Caco-2 (cell line): ENCODE data around the gene DENND6B. TPM values are rescaled to one million over a fixed set of nuclear protein-coding genes. Genes with fewer than 3 reads are reported as not detected.

Source experiments
- BruUV-seq: library from RNA; stranded (reverse); fragments of 400-500 nt; replicated peaks from 2 replicates; lab custom pipeline; 2021; lab: Mats Ljungman, UMichigan
- CTCF ChIA-PET: fragments of 300-600 bp; sonication (Branson Sonifier 250); formaldehyde crosslinking; loops from one replicate; lab custom pipeline; 2022; ENCODE audit warnings: antibody characterized with exemption; lab: Charles Lee
- POLR2A ChIA-PET: fragments of 300-600 bp; sonication (Branson Sonifier 250); formaldehyde crosslinking; loops from one replicate; lab custom pipeline; 2022; ENCODE audit warnings: antibody characterized with exemption; lab: Charles Lee
- DNase-seq, 2 experiments: peaks; one replicate each; pipeline versions ENCODE4 v3.0.0 to v3.0.0-alpha.2; 2020 to 2022
- H3K27me3 ChIP-seq: replicated peaks from 2 replicates; pipeline ENCODE4 v1.6.0; 2011; ENCODE audit warnings: low read length; ENCODE audit not compliant: control insufficient read depth, insufficient read depth
- H3K36me3 ChIP-seq: 2 replicates; pipeline ENCODE4 v1.5.1; 2011; ENCODE audit warnings: low read length; ENCODE audit not compliant: control insufficient read depth, insufficient read depth
- H3K4me1 ChIP-seq: fragments of 250-450 bp; sonication (Bioruptor Pico); 2 replicates; pipeline ENCODE4 v1.5.1; 2020; ENCODE audit warnings: mild to moderate bottlenecking
- H3K4me3 ChIP-seq: 2 replicates; pipeline ENCODE4 v1.5.1; 2011; ENCODE audit warnings: low read depth, mild to moderate bottlenecking, control low read depth, low read length
- H3K9me3 ChIP-seq: fragments of 250-450 bp; sonication (Bioruptor Pico); 2 replicates; pipeline ENCODE4 v1.5.1; 2020; ENCODE audit warnings: mild to moderate bottlenecking, moderate library complexity
- H3K27ac Mint-ChIP-seq: one replicate; pipeline ENCODE4 v1.8.0; 2022; ENCODE audit warnings: mixed read lengths; ENCODE audit not compliant: unreplicated experiment
- H3K27me3 Mint-ChIP-seq: one replicate; pipeline ENCODE4 v1.8.0; 2022; ENCODE audit warnings: mixed read lengths; ENCODE audit not compliant: insufficient read depth, unreplicated experiment
- H3K36me3 Mint-ChIP-seq: one replicate; pipeline ENCODE4 v1.8.0; 2022; ENCODE audit warnings: mild to moderate bottlenecking, mixed read lengths; ENCODE audit not compliant: insufficient read depth, unreplicated experiment
- H3K4me1 Mint-ChIP-seq: one replicate; pipeline ENCODE4 v1.8.0; 2022; ENCODE audit warnings: low read depth, mixed read lengths; ENCODE audit not compliant: unreplicated experiment
- H3K4me3 Mint-ChIP-seq: one replicate; pipeline ENCODE4 v1.8.0; 2022; ENCODE audit warnings: mild to moderate bottlenecking, moderate library complexity, mixed read lengths; ENCODE audit not compliant: unreplicated experiment
- H3K9me3 Mint-ChIP-seq: one replicate; pipeline ENCODE4 v1.8.0; 2022; ENCODE audit warnings: mixed read lengths; ENCODE audit not compliant: unreplicated experiment
- CTCF ChIP-seq, 2 experiments: fragments of 200-600 bp in 1 of 2; IDR thresholded peaks; 1 replicate in 1 of 2; 2 replicates in 1 of 2; pipeline versions ENCODE4 v1.5.1 to v1.8.0; 2011 to 2022; ENCODE audit warnings: antibody characterized with exemption in 1 of 2, control low read depth in 1 of 2, inconsistent platforms in 1 of 2, low read depth in 1 of 2, low read length in 1 of 2, mild to moderate bottlenecking in 1 of 2, moderate library complexity in 1 of 2; ENCODE audit not compliant: insufficient read depth in 1 of 2, severe bottlenecking in 1 of 2, unreplicated experiment in 1 of 2
- intact Hi-C: fragments of 100-400 bp; cut with micrococcal nuclease; formaldehyde crosslinking; loops from one replicate; pipeline ENCODE4 v1.10.0; 2022; ENCODE audit not compliant: unreplicated experiment
- total RNA-seq: library from RNA; stranded (reverse); gene quantifications from 2 replicates; pipeline ENCODE4 v1.2.3, GENCODE V29; 2022

Gene DENND6B
- total RNA-seq, 1 experiment from 2014 or later: 3.4 TPM

GRCh38 chr22:50346470-50346869, 19.7 kb upstream of the DENND6B start:
- Mint-ChIP-seq H3K36me3 (no peaks in the 10 kb centered on the region), H3K4me3 (no peak overlapping the region), H3K4me1 (peaks cover 3% of the 10 kb centered on the region), H3K27me3 (no peaks in the 10 kb centered on the region), H3K27ac (no peak overlapping the region), H3K9me3 (no peaks in the 10 kb centered on the region)
- ChIA-PET POLR2A (no interaction called here), CTCF (no interaction called here)
- Histone ChIP-seq H3K4me1 (no peaks in the 10 kb centered on the region), H3K27me3 (no peaks in the 10 kb centered on the region), H3K9me3 (no peaks in the 10 kb centered on the region), H3K36me3 (no peaks in the 10 kb centered on the region), H3K4me3 (no peak overlapping the region)
- no peak for DNase-seq
- BruUV-seq: no TSS peak
- intact Hi-C loops: no loop called here
- TF ChIP-seq CTCF (IDR thresholded peaks at IDR 0.05; ENCODE audit: insufficient read depth in 1 of 2, low read depth in 1 of 2, low read length in 1 of 2, severe bottlenecking in 1 of 2, unreplicated experiment in 1 of 2): no peak

GRCh38 chr22:50343541-50343935, 16.7 kb upstream of the DENND6B start:
- peak overlapping the region; percentile 64 for H3K4me3 Mint-ChIP-seq
- H3K9me3 ChIP-seq: no peaks in the 10 kb centered on the region
- intact Hi-C loops: loop anchor here (5.0 kb wide), 1 partner anchor 71 kb away; the partner anchor contains the start of gene MAPK11
- ChIA-PET CTCF (no interaction called here), POLR2A (no interaction called here)
- no peak for TF ChIP-seq CTCF (IDR thresholded peaks at IDR 0.05; ENCODE audit: insufficient read depth in 1 of 2, low read depth in 1 of 2, low read length in 1 of 2, severe bottlenecking in 1 of 2, unreplicated experiment in 1 of 2)
- no peaks in the 10 kb centered on the region for H3K9me3 Mint-ChIP-seq
- H3K4me1 ChIP-seq: no peaks in the 10 kb centered on the region
- no peaks in the 10 kb centered on the region for H3K36me3 Mint-ChIP-seq
- peaks cover 6% of the 10 kb centered on the region for H3K4me1 Mint-ChIP-seq
- BruUV-seq: no TSS peak
- no peaks in the 10 kb centered on the region for H3K27me3 Mint-ChIP-seq
- peak overlapping the region; percentile 61 for H3K4me3 ChIP-seq
- H3K27ac Mint-ChIP-seq: no peak overlapping the region
- H3K27me3 ChIP-seq: no peaks in the 10 kb centered on the region
- H3K36me3 ChIP-seq: no peaks in the 10 kb centered on the region
- no peak for DNase-seq

GRCh38 chr22:50342651-50343540, 16.1 kb upstream of the DENND6B start, which contains the start of gene PPP6R2:
Gene PPP6R2, plus strand, starts transcription at chr22:50343327. Its CDS starts 50,582 bp downstream, at chr22:50393909.
- Histone ChIP-seq H3K27me3 (no peaks in the 10 kb centered on the region), H3K9me3 (no peaks in the 10 kb centered on the region), H3K36me3 (no peaks in the 10 kb centered on the region), H3K4me1 (no peaks in the 10 kb centered on the region), H3K4me3 (peak within 1 kb of the TSS; percentile 61)
- Mint-ChIP-seq H3K27me3 (no peaks in the 10 kb centered on the region), H3K36me3 (no peaks in the 10 kb centered on the region), H3K27ac (no peak within 1 kb of the TSS), H3K4me1 (peaks cover 6% of the 10 kb centered on the region), H3K9me3 (no peaks in the 10 kb centered on the region), H3K4me3 (peak within 1 kb of the TSS; percentile 64)
- intact Hi-C loops: loop anchor here (1.0 to 5.0 kb wide), 2 partner anchors 71 to 102 kb away; partner anchors contain the start of gene MAPK11
- DNase-seq: peak; percentile 78 to 91
- no peak for TF ChIP-seq CTCF (IDR thresholded peaks at IDR 0.05; ENCODE audit: insufficient read depth in 1 of 2, low read depth in 1 of 2, low read length in 1 of 2, severe bottlenecking in 1 of 2, unreplicated experiment in 1 of 2)
- POLR2A ChIA-PET: no interaction called here
- TSS peak; percentile 90 for BruUV-seq
- CTCF ChIA-PET: interaction anchor here (0.6 to 1.4 kb wide), 8 partner anchors 12 to 115 kb away, joined by 3 to 8 read pairs (median 4); partner anchors contain the start of gene TUBGCP6
